Suprapubic skin (tissue), 4 donors: ENCODE measurements around the gene NRG3.

Source experiments
- POLR2A ChIP-seq, 2 donors: fragments of 450-650 bp; IDR thresholded peaks; one replicate each; pipeline ENCODE4 v1.6.1; 2017; ENCODE audit warnings: antibody characterized with exemption in 2 of 2, mild to moderate bottlenecking in 2 of 2, moderate library complexity in 2 of 2
- POLR2AphosphoS5 ChIP-seq, 3 donors: sonication (generic); formaldehyde crosslinking; IDR thresholded peaks; one replicate each; pipeline ENCODE4 v1.6.1; 2017; ENCODE audit warnings: antibody characterized with exemption in 3 of 3
- TF ChIP-seq, protein P1 (sequence below), 2 donors: fragments of 200-600 bp in 1 of 2; fragments of 450-650 bp in 1 of 2; sonication (generic) in 1 of 2; IDR thresholded peaks; one replicate each; pipeline ENCODE4 v1.5.1; 2016 to 2019; ENCODE audit warnings: antibody characterized with exemption in 2 of 2, mild to moderate bottlenecking in 1 of 2, moderate library complexity in 1 of 2

DNA sequence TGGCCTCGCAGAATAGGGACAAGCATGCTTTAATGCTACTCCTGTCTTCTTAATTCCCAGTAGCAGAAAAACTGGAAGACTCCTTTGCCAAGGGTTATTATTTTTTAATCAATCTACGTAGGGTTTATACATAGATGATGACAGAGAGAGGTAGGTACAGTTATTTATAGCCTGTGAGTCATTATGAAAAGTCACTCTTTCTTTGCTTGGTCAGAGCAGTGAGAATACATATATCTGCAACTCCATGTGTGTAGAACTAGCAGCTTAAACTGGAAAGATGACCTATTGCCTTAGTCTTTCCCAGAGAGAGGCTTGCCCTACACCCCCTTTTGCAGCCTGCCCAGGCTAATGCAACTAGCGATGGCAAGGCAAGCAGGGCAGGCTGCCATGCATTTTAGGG is 1050.6 kb downstream of the NRG3 start:
- no peak for TF ChIP-seq POLR2A (IDR thresholded peaks at IDR 0.05)
- no peak for TF ChIP-seq POLR2AphosphoS5 (IDR thresholded peaks at IDR 0.05)
- TF ChIP-seq, protein P1, sequence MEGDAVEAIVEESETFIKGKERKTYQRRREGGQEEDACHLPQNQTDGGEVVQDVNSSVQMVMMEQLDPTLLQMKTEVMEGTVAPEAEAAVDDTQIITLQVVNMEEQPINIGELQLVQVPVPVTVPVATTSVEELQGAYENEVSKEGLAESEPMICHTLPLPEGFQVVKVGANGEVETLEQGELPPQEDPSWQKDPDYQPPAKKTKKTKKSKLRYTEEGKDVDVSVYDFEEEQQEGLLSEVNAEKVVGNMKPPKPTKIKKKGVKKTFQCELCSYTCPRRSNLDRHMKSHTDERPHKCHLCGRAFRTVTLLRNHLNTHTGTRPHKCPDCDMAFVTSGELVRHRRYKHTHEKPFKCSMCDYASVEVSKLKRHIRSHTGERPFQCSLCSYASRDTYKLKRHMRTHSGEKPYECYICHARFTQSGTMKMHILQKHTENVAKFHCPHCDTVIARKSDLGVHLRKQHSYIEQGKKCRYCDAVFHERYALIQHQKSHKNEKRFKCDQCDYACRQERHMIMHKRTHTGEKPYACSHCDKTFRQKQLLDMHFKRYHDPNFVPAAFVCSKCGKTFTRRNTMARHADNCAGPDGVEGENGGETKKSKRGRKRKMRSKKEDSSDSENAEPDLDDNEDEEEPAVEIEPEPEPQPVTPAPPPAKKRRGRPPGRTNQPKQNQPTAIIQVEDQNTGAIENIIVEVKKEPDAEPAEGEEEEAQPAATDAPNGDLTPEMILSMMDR (IDR thresholded peaks at IDR 0.05): no peak
